Duodenal mucosa (tissue), 2 donors: ENCODE measurements around the gene HNRNPUL1.
"Not testable (repeated sequence)": the region's sequence is repeated elsewhere in the genome, so short reads cannot be mapped to it uniquely, and the experiment has no call there.

Experiments
- H3K27ac ChIP-seq: one replicate; pipeline ENCODE4 v1.7.0; 2013; ENCODE audit warnings: low read depth, low read length
- H3K27me3 ChIP-seq, 2 donors: one replicate each; pipeline ENCODE4 v1.7.0; 2013; ENCODE audit warnings: low read length in 2 of 2, control low read depth in 1 of 2; ENCODE audit not compliant: insufficient read depth in 2 of 2, control insufficient read depth in 1 of 2
- H3K36me3 ChIP-seq, 2 donors: one replicate each; pipeline ENCODE4 v1.7.0; 2013; ENCODE audit warnings: low read length in 2 of 2, control low read depth in 1 of 2; ENCODE audit not compliant: insufficient read depth in 2 of 2, control insufficient read depth in 1 of 2
- H3K4me1 ChIP-seq, 2 donors: one replicate each; pipeline ENCODE4 v1.7.0; 2013; ENCODE audit warnings: low read length in 2 of 2, control low read depth in 1 of 2; ENCODE audit not compliant: insufficient read depth in 2 of 2, control insufficient read depth in 1 of 2
- H3K4me3 ChIP-seq, 2 donors: one replicate each; pipeline ENCODE4 v1.7.0; 2013; ENCODE audit warnings: low read length in 2 of 2, low read depth in 1 of 2
- H3K9ac ChIP-seq, 2 donors: one replicate each; pipeline ENCODE4 v1.7.0; 2013; ENCODE audit warnings: low read length in 2 of 2, low read depth in 1 of 2
- H3K9me3 ChIP-seq, 2 donors: one replicate each; pipeline ENCODE4 v1.7.0; 2013; ENCODE audit warnings: low read length in 2 of 2, control low read depth in 1 of 2; ENCODE audit not compliant: control insufficient read depth in 1 of 2

The HNRNPUL1 gene

GRCh38 chr19:41224632-41225031, 39.5 kb upstream of the HNRNPUL1 start:
- Histone ChIP-seq H3K4me3 (no peak overlapping the region), H3K4me1 (peaks cover 11 to 23% of the 10 kb centered on the region in 2 donors), H3K9ac (no peak overlapping the region), H3K27me3 (peaks cover 8 to 14% of the 10 kb centered on the region in 2 donors), H3K27ac (no peak overlapping the region), H3K36me3 (no peaks in the 10 kb centered on the region), H3K9me3 (no peaks in the 10 kb centered on the region)

GRCh38 chr19:41225238-41226052, 38.7 kb upstream of the HNRNPUL1 start:
- Histone ChIP-seq H3K27me3 (peaks cover 0 to 9% of the 10 kb centered on the region in 2 donors), H3K4me3 (peak overlapping the region; percentile 71 to 92), H3K4me1 (peaks cover 11 to 23% of the 10 kb centered on the region in 2 donors), H3K9ac (peak overlapping the region; percentile 19 to 53), H3K36me3 (no peaks in the 10 kb centered on the region), H3K9me3 (no peaks in the 10 kb centered on the region), H3K27ac (peak overlapping the region; percentile 78)

GRCh38 chr19:41226053-41226873, 37.9 kb upstream of the HNRNPUL1 start:
- peaks cover 0 to 4% of the 10 kb centered on the region in 2 donors for H3K27me3 ChIP-seq
- no peaks in the 10 kb centered on the region for H3K36me3 ChIP-seq
- peak overlapping the region; percentile 78 for H3K27ac ChIP-seq
- H3K4me3 ChIP-seq, result peak overlapping the region; percentile 71 to 92
- H3K9ac ChIP-seq, result peak overlapping the region; percentile 53 to 69
- H3K9me3 ChIP-seq, result no peaks in the 10 kb centered on the region
- H3K4me1 ChIP-seq, result peaks cover 11 to 17% of the 10 kb centered on the region in 2 donors

- H3K4me3 ChIP-seq, result peak overlapping the region; percentile 71 to 92
- no peaks in the 10 kb centered on the region for H3K9me3 ChIP-seq
- H3K36me3 ChIP-seq, result no peaks in the 10 kb centered on the region
- H3K9ac ChIP-seq, result peak overlapping the region; percentile 53 to 69
- H3K4me1 ChIP-seq, result peaks cover 11 to 16% of the 10 kb centered on the region in 2 donors
- peak overlapping the region; percentile 78 for H3K27ac ChIP-seq
- H3K27me3 ChIP-seq, result peaks cover 0 to 3% of the 10 kb centered on the region in 2 donors
Measured at GRCh38 chr19:41226874-41227390, 37.2 kb upstream of the HNRNPUL1 start.

GRCh38 chr19:41228486-41228885, 35.7 kb upstream of the HNRNPUL1 start:
- peaks cover 0 to 3% of the 10 kb centered on the region in 2 donors for H3K27me3 ChIP-seq
- no peaks in the 10 kb centered on the region for H3K36me3 ChIP-seq
- H3K27ac ChIP-seq, result no peak overlapping the region
- H3K4me3 ChIP-seq, result no peak overlapping the region
- H3K4me1 ChIP-seq, result peaks cover 11 to 16% of the 10 kb centered on the region in 2 donors
- H3K9ac ChIP-seq, result no peak overlapping the region
- H3K9me3 ChIP-seq, result no peaks in the 10 kb centered on the region

GRCh38 chr19:41229338-41229737, 34.8 kb upstream of the HNRNPUL1 start:
- not testable (repeated sequence) for H3K4me3 ChIP-seq, H3K27ac ChIP-seq, H3K9me3 ChIP-seq, H3K9ac ChIP-seq, H3K27me3 ChIP-seq, H3K36me3 ChIP-seq
- peaks cover 11 to 16% of the 10 kb centered on the region in 2 donors for H3K4me1 ChIP-seq

GRCh38 chr19:41230067-41230857, 33.9 kb upstream of the HNRNPUL1 start:
- Histone ChIP-seq H3K4me1 (peaks cover 11 to 15% of the 10 kb centered on the region in 2 donors), H3K27ac (no peak overlapping the region)

GRCh38 chr19:41232686-41233085, 31.5 kb upstream of the HNRNPUL1 start:
- Histone ChIP-seq H3K27me3 (peaks cover 0 to 3% of the 10 kb centered on the region in 2 donors), H3K9me3 (no peaks in the 10 kb centered on the region), H3K4me3 (no peak overlapping the region), H3K4me1 (no peaks in the 10 kb centered on the region), H3K27ac (no peak overlapping the region), H3K36me3 (peaks cover 0 to 2% of the 10 kb centered on the region in 2 donors), H3K9ac (no peak overlapping the region)

More at GRCh38 chr19:41230067-41230857, 33.9 kb upstream of the HNRNPUL1 start:
- no peaks in the 10 kb centered on the region for H3K9me3 ChIP-seq
- H3K9ac ChIP-seq, result no peak overlapping the region
- H3K4me3 ChIP-seq, result no peak overlapping the region
- peaks cover 0 to 3% of the 10 kb centered on the region in 2 donors for H3K27me3 ChIP-seq
- peaks cover 0 to under 1% of the 10 kb centered on the region in 2 donors for H3K36me3 ChIP-seq

- no peaks in the 10 kb centered on the region for H3K9me3 ChIP-seq
- H3K4me1 ChIP-seq, result no peaks in the 10 kb centered on the region
- H3K9ac ChIP-seq, result no peak overlapping the region
- peaks cover 0 to 3% of the 10 kb centered on the region in 2 donors for H3K27me3 ChIP-seq
- H3K4me3 ChIP-seq, result no peak overlapping the region
- no peak overlapping the region for H3K27ac ChIP-seq
- peaks cover 0 to 3% of the 10 kb centered on the region in 2 donors for H3K36me3 ChIP-seq
Measured at GRCh38 chr19:41233748-41234240, 30.4 kb upstream of the HNRNPUL1 start.
